PC-9 (cell line): ENCODE results near the gene KIF2C. TPM values are rescaled to one million over a fixed set of nuclear protein-coding genes. Genes with fewer than 3 reads are reported as not detected.

Experiments used
- BruUV-seq: library from RNA; stranded (reverse); fragments of 400-500 nt; replicated peaks from 2 replicates; lab custom pipeline; 2021; lab: Mats Ljungman, UMichigan
- CTCF ChIA-PET: fragments of 300-600 bp; sonication (Branson Sonifier 250); formaldehyde crosslinking; loops from one replicate; lab custom pipeline; 2022; ENCODE audit warnings: antibody characterized with exemption; lab: Charles Lee
- POLR2A ChIA-PET: fragments of 300-600 bp; sonication (Branson Sonifier 250); formaldehyde crosslinking; loops from one replicate; lab custom pipeline; 2022; ENCODE audit warnings: antibody characterized with exemption; ENCODE audit not compliant: unreplicated experiment; lab: Charles Lee
- DNase-seq, 2 experiments: peaks; one replicate each; pipeline versions ENCODE4 v3.0.0 to v3.0.0-alpha.2; 2015 to 2022; ENCODE audit warnings: mixed read lengths in 1 of 2
- H2AFZ ChIP-seq: fragments of 200-600 bp; sonication (generic); 2 replicates; pipeline ENCODE4 v1.8.1; 2017; ENCODE audit warnings: antibody characterized with exemption
- H3F3A ChIP-seq: fragments of 200-600 bp; sonication (generic); 2 replicates; pipeline ENCODE4 v1.8.1; 2017; ENCODE audit warnings: antibody characterized with exemption, mild to moderate bottlenecking, low read depth; ENCODE audit not compliant: insufficient read depth
- H3K27ac ChIP-seq: fragments of 200-600 bp; sonication (generic); 2 replicates; pipeline ENCODE4 v1.6.1; 2016; ENCODE audit warnings: mixed run types
- H3K27me3 ChIP-seq: fragments of 200-600 bp; sonication (generic); 2 replicates; pipeline ENCODE4 v1.6.1; 2016; ENCODE audit warnings: low read depth, mixed run types; ENCODE audit not compliant: insufficient read depth
- H3K36me3 ChIP-seq: fragments of 200-600 bp; sonication (generic); 2 replicates; pipeline ENCODE4 v1.6.1; 2016; ENCODE audit warnings: low read depth, mixed run types
- H3K4me1 ChIP-seq: fragments of 200-600 bp; sonication (generic); replicated peaks from 2 replicates; pipeline ENCODE4 v1.6.1; 2016; ENCODE audit warnings: mixed run types; ENCODE audit not compliant: insufficient read depth
- H3K4me2 ChIP-seq: fragments of 200-600 bp; sonication (generic); 2 replicates; pipeline ENCODE4 v1.6.1; 2017; ENCODE audit warnings: mixed run types
- H3K4me3 ChIP-seq: fragments of 200-600 bp; sonication (generic); 2 replicates; pipeline ENCODE4 v1.6.1; 2016; ENCODE audit warnings: mixed run types
- H3K79me2 ChIP-seq: fragments of 200-600 bp; sonication (generic); 2 replicates; pipeline ENCODE4 v1.6.1; 2017; ENCODE audit warnings: low read depth, mixed run types
- H3K9me2 ChIP-seq: fragments of 200-600 bp; sonication (generic); 2 replicates; pipeline ENCODE4 v1.8.1; 2017; ENCODE audit warnings: mild to moderate bottlenecking; ENCODE audit not compliant: insufficient read depth
- H3K9me3 ChIP-seq: fragments of 200-600 bp; sonication (generic); 2 replicates; pipeline ENCODE4 v1.8.1; 2016; ENCODE audit warnings: low read depth; ENCODE audit not compliant: insufficient read depth
- H4K20me1 ChIP-seq: fragments of 200-600 bp; sonication (generic); 2 replicates; pipeline ENCODE4 v1.8.1; 2017; ENCODE audit not compliant: insufficient read depth
- CTCF ChIP-seq: fragments of 200-600 bp; sonication (generic); conservative IDR thresholded peaks from 2 replicates; pipeline ENCODE4 v1.6.1; 2017; ENCODE audit warnings: mixed run types, antibody characterized with exemption, mild to moderate bottlenecking, moderate library complexity
- EZH2 ChIP-seq: fragments of 200-600 bp; sonication (generic); IDR thresholded peaks from 2 replicates; pipeline ENCODE4 v1.8.0; 2017; ENCODE audit warnings: antibody characterized with exemption, low read depth
- intact Hi-C: fragments of 100-400 bp; cut with micrococcal nuclease; formaldehyde crosslinking; loops from one replicate; pipeline ENCODE4 v1.10.0; 2022; ENCODE audit not compliant: unreplicated experiment
- total RNA-seq: library from RNA; stranded (reverse); gene quantifications from 2 replicates; pipeline ENCODE4 v1.2.3, GENCODE V29; 2021

The KIF2C gene
- total RNA-seq, 1 experiment from 2014 or later = 119 TPM

DNA sequence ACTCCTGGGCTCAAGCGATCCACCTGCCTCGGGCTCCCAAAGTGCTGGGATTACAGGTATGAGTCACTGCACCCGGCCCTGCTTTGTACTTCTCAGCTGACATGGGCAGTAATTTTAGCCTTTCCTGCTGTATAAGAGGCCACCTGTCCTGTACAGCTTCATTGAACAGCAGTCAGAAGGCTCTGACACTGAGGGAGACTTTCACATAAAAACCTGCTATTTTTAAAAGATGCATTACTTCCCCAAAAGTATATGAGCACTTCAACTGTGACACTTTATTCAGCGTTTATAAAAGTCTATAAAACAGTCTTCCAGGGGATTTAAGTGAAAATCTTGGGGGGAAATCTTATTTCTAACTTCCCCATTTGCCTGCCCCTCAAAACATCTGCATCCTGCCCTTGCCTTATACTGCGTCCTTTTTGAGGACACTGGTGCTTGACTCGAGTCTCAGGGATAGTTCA lies 26.3 kb upstream of the KIF2C start:
- Histone ChIP-seq H3K4me1 (peaks cover 38% of the 10 kb centered on the region), H3K9me2 (no peaks in the 10 kb centered on the region), H3K27me3 (no peaks in the 10 kb centered on the region), H3K79me2 (no peaks in the 10 kb centered on the region), H2AFZ (no peak overlapping the region), H3K27ac (peak overlapping the region; percentile 26), H3F3A (peaks cover 26% of the 10 kb centered on the region), H4K20me1 (no peaks in the 10 kb centered on the region), H3K4me2 (peak overlapping the region; percentile 65), H3K9me3 (no peaks in the 10 kb centered on the region), H3K4me3 (peak overlapping the region; percentile 13; the same call in 1 of the 2 replicates), H3K36me3 (no peaks in the 10 kb centered on the region)
- intact Hi-C loops = loop anchor here (1.0 kb wide), 1 partner anchor 58 kb away; no protein-coding TSS in a partner anchor
- BruUV-seq = no TSS peak
- peak; percentile 77 to 84 for DNase-seq
- TF ChIP-seq EZH2 = no peak
- TF ChIP-seq CTCF = no peak
- ChIA-PET POLR2A (interaction anchor here (0.6 to 0.9 kb wide), 3 partner anchors 8 to 49 kb away, joined by 5 to 8 read pairs (median 7); partner anchors contain the start of gene ARMH1), CTCF (interaction anchor here (0.6 to 0.9 kb wide), 4 partner anchors 15 to 623 kb away, joined by 3 to 6 read pairs (median 3); no protein-coding TSS in a partner anchor)

DNA sequence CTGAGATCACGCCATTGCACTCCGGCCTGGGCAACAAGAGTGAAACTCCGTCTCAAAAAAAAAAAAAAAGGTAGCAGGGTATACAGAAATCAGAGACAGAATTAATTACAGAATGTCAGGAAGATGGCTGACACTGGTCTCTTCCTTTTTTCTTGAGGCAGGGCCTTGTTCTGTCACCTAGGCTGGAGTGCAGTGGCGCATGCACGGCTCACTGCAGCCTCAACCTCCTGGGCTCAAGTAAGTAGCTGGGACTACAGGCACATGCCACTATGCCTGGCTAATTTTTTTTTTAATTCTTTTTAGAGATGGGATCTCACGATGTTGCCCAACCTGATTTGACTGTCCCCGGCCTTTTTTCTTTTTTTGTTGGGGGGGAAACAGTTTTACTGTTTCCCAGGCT lies 25.1 kb upstream of the KIF2C start:
- intact Hi-C loops = no loop called here
- CTCF ChIA-PET = interaction anchor here (0.5 to 0.7 kb wide), 5 partner anchors 14 to 1170 kb away, joined by 3 to 5 read pairs (median 3); no protein-coding TSS in a partner anchor
- POLR2A ChIA-PET = no interaction called here

GRCh38 chr1:44714944-44715571 lies 24.6 kb upstream of the KIF2C start:
- CTCF ChIA-PET = interaction anchor here (0.5 to 0.7 kb wide), 4 partner anchors 15 to 1170 kb away, joined by 3 to 5 read pairs (median 4); no protein-coding TSS in a partner anchor
- Histone ChIP-seq H3K9me3 (no peaks in the 10 kb centered on the region), H3K36me3 (no peaks in the 10 kb centered on the region), H3K4me1 (peaks cover 21% of the 10 kb centered on the region), H3K4me2 (no peak overlapping the region), H3K4me3 (no peak overlapping the region), H2AFZ (no peak overlapping the region), H3K9me2 (no peaks in the 10 kb centered on the region), H3F3A (peaks cover 21% of the 10 kb centered on the region), H3K27me3 (no peaks in the 10 kb centered on the region), H3K27ac (no peak overlapping the region), H3K79me2 (no peaks in the 10 kb centered on the region), H4K20me1 (no peaks in the 10 kb centered on the region)
- DNase-seq = peak; percentile 64 to 69
- POLR2A ChIA-PET = no interaction called here
- intact Hi-C loops = loop anchor here (1.0 to 5.0 kb wide), 3 partner anchors 12 to 297 kb away; partner anchors contain the start of genes ARMH1, HECTD3, TMEM53 and UROD
- TF ChIP-seq CTCF (peak; percentile 91), EZH2 (no peak)
- BruUV-seq = no TSS peak

More for the DNA sequence above, 25.1 kb upstream of the KIF2C start:
- Histone ChIP-seq H3K4me3 (no peak overlapping the region), H2AFZ (no peak overlapping the region), H3K4me2 (no peak overlapping the region), H3F3A (peaks cover 21% of the 10 kb centered on the region), H3K9me2 (no peaks in the 10 kb centered on the region), H3K9me3 (no peaks in the 10 kb centered on the region), H3K36me3 (no peaks in the 10 kb centered on the region), H3K4me1 (peaks cover 26% of the 10 kb centered on the region), H3K27ac (no peak overlapping the region), H3K27me3 (no peaks in the 10 kb centered on the region), H4K20me1 (no peaks in the 10 kb centered on the region), H3K79me2 (no peaks in the 10 kb centered on the region)
- BruUV-seq = no TSS peak
- no peak for DNase-seq
- no peak for TF ChIP-seq CTCF
- no peak for TF ChIP-seq EZH2
